GM12878 (cell line): ENCODE measurements around the gene SLC10A4. TPM values are rescaled to one million over a fixed set of nuclear protein-coding genes. Genes with fewer than 3 reads are reported as not detected.

Experiments used
- ATAC-seq: fragments of 200-7000 bp; cut with Tn5 transposase; 3 replicates; pipeline ENCODE4 v1.9.1; 2020; ENCODE audit warnings: mild to moderate bottlenecking, moderate library complexity
- BruUV-seq: library from RNA; stranded (reverse); fragments of 400-500 nt; replicated peaks from 2 replicates; lab custom pipeline; 2021; lab: Mats Ljungman, UMichigan
- CTCF ChIA-PET: fragments of 300-600 bp; sonication (Branson Sonifier 250); formaldehyde crosslinking; extraction: SDS; loops from one replicate; lab custom pipeline; 2021; ENCODE audit warnings: inconsistent platforms; lab: Yijun Ruan, JAX
- POLR2A ChIA-PET: fragments of 350-600 bp; formaldehyde crosslinking; extraction: SDS; loops from one replicate; lab custom pipeline; 2021; ENCODE audit warnings: inconsistent platforms; lab: Charles Lee
- RAD21 ChIA-PET: fragments of 300-600 bp; sonication (Branson Sonifier 250); formaldehyde crosslinking; loops from one replicate; lab custom pipeline; 2023; ENCODE audit warnings: antibody characterized with exemption; ENCODE audit not compliant: unreplicated experiment; lab: Charles Lee
- SMC1A ChIA-PET: fragments of 300-600 bp; sonication (Branson Sonifier 250); formaldehyde crosslinking; loops from one replicate; lab custom pipeline; 2023; ENCODE audit not compliant: unreplicated experiment, uncharacterized antibody; lab: Charles Lee
- DNase-seq: peaks from one replicate; pipeline ENCODE4 v3.0.0-alpha.2; 2011; ENCODE audit warnings: low read depth, low spot score
- FAIRE-seq: peaks from 3 replicates; lab custom pipeline; 2011; peaks lifted over from hg19 to GRCh38; lab: Jason Lieb, UNC
- H2AFZ ChIP-seq: 2 replicates; pipeline ENCODE4 v1.6.0; 2011; ENCODE audit warnings: low read depth, low read length, control low read depth; ENCODE audit not compliant: control insufficient read depth
- H3K27ac ChIP-seq: 2 replicates; pipeline ENCODE4 v1.5.1; 2011; ENCODE audit warnings: control low read depth; ENCODE audit not compliant: control insufficient read depth, insufficient read depth
- H3K27me3 ChIP-seq, 2 experiments: replicated peaks in 1 of 2; 2 replicates each; pipeline versions ENCODE4 v1.6.0 to v1.6.1; 2011; ENCODE audit warnings: low read length in 1 of 2; ENCODE audit not compliant: control insufficient read depth in 2 of 2, insufficient read depth in 2 of 2
- H3K36me3 ChIP-seq, 2 experiments: 2 replicates each; pipeline ENCODE4 v1.5.1; 2011; ENCODE audit warnings: low read length in 1 of 2; ENCODE audit not compliant: control insufficient read depth in 2 of 2, insufficient read depth in 2 of 2
- H3K4me1 ChIP-seq: 2 replicates; pipeline ENCODE4 v1.6.1; 2011; ENCODE audit warnings: mild to moderate bottlenecking, low read length, moderate library complexity, mixed read lengths; ENCODE audit not compliant: control insufficient read depth, insufficient read depth
- H3K4me2 ChIP-seq: 2 replicates; pipeline ENCODE4 v1.6.0; 2011; ENCODE audit warnings: control low read depth; ENCODE audit not compliant: control insufficient read depth, insufficient read depth
- H3K4me3 ChIP-seq: fragments of 200-600 bp; sonication (generic); 2 replicates; pipeline ENCODE4 v1.5.1; 2016
- H3K79me2 ChIP-seq: 2 replicates; pipeline ENCODE4 v1.6.0; 2011; ENCODE audit warnings: low read length; ENCODE audit not compliant: control insufficient read depth, insufficient read depth
- H3K9ac ChIP-seq: 2 replicates; pipeline ENCODE4 v1.8.0; 2011; ENCODE audit warnings: low read length, control low read depth, mixed read lengths; ENCODE audit not compliant: control insufficient read depth, insufficient read depth
- H3K9me3 ChIP-seq: replicated peaks from 3 replicates; pipeline ENCODE4 v1.5.1; 2011; ENCODE audit warnings: mild to moderate bottlenecking, low read length; ENCODE audit not compliant: control insufficient read depth, insufficient read depth
- H4K20me1 ChIP-seq: 2 replicates; pipeline ENCODE4 v1.6.0; 2011; ENCODE audit not compliant: control insufficient read depth, insufficient read depth
- BACH1 ChIP-seq: fragments of 450-650 bp; IDR thresholded peaks from 2 replicates; pipeline ENCODE4 v1.6.1; 2017; ENCODE audit warnings: mild to moderate bottlenecking, borderline replicate concordance
- BMI1 ChIP-seq: fragments of 450-650 bp; IDR thresholded peaks from 2 replicates; pipeline ENCODE4 v1.6.1; 2016; ENCODE audit warnings: mild to moderate bottlenecking, moderate library complexity, borderline replicate concordance
- CUX1 ChIP-seq: IDR thresholded peaks from 2 replicates; pipeline ENCODE4 v1.6.1; 2012; ENCODE audit warnings: improper control_type of control experiment, low read depth, low read length; ENCODE audit not compliant: insufficient replicate concordance
- FOXK2 ChIP-seq: fragments of 450-650 bp; IDR thresholded peaks from 2 replicates; pipeline ENCODE4 v1.6.1; 2017; ENCODE audit warnings: mild to moderate bottlenecking, moderate library complexity
- MEF2A ChIP-seq: IDR thresholded peaks from 2 replicates; pipeline ENCODE4 v1.6.1; 2011; ENCODE audit warnings: low read depth, mild to moderate bottlenecking, low read length, moderate library complexity; ENCODE audit not compliant: insufficient read depth
- MTA3 ChIP-seq: IDR thresholded peaks from 2 replicates; pipeline ENCODE4 v1.6.1; 2012; ENCODE audit warnings: low read length, inconsistent platforms, borderline replicate concordance
- MXI1 ChIP-seq: fragments of 150-350 bp; IDR thresholded peaks from 2 replicates; pipeline ENCODE4 v1.6.1; 2011; ENCODE audit warnings: low read depth, mild to moderate bottlenecking, inconsistent platforms, low read length, improper control_type of control experiment
- PAX8 ChIP-seq: fragments of 450-650 bp; IDR thresholded peaks from 2 replicates; pipeline ENCODE4 v1.6.1; 2017; ENCODE audit warnings: mild to moderate bottlenecking, moderate library complexity
- PBX3 ChIP-seq: IDR thresholded peaks from 2 replicates; pipeline ENCODE4 v1.6.1; 2011; ENCODE audit warnings: mild to moderate bottlenecking, low read depth, low read length, moderate library complexity; ENCODE audit not compliant: insufficient replicate concordance
- SMAD1 ChIP-seq: fragments of 450-650 bp; IDR thresholded peaks from 2 replicates; pipeline ENCODE4 v1.6.1; 2018; ENCODE audit warnings: mild to moderate bottlenecking, low read depth; ENCODE audit not compliant: partially characterized antibody
- SP1 ChIP-seq: IDR thresholded peaks from one replicate; pipeline ENCODE4 v1.6.1; 2011; ENCODE audit warnings: low read depth, low read length
- TCF12 ChIP-seq: IDR thresholded peaks from 2 replicates; pipeline ENCODE4 v1.6.1; 2011; ENCODE audit warnings: low read depth, mild to moderate bottlenecking, low read length
- YBX1 ChIP-seq: fragments of 450-650 bp; IDR thresholded peaks from 2 replicates; pipeline ENCODE4 v1.6.1; 2016; ENCODE audit warnings: antibody characterized with exemption
- YY1 ChIP-seq: IDR thresholded peaks from 2 replicates; pipeline ENCODE4 v1.6.1; 2011; ENCODE audit warnings: low read depth, mild to moderate bottlenecking, low read length
- ZBTB11 ChIP-seq: fragments of 450-650 bp; formaldehyde crosslinking; IDR thresholded peaks from 2 replicates; pipeline ENCODE4 v1.5.0; 2022; ENCODE audit warnings: mild to moderate bottlenecking, missing genetic modification characterization
- WGBS: methylation state at CpG from one replicate; pipeline ENCODE4 v1.1.6; 2016; ENCODE audit warnings: low lambda C conversion rate; ENCODE audit not compliant: insufficient replicate concordance, insufficient coverage; ENCODE audit errors: missing lambda C conversion rate; 5-methylcytosine and 5-hydroxymethylcytosine counted together
- in situ Hi-C: fragments of 300-500 bp; cut with MboI; formaldehyde crosslinking; loops from 9 replicates; pipeline ENCODE4 v1.14.3; 2018; ENCODE audit warnings: mixed read lengths
- intact Hi-C: fragments of 100-400 bp; cut with micrococcal nuclease; formaldehyde crosslinking; loops from one replicate; pipeline ENCODE4 v1.14.2; 2022; ENCODE audit not compliant: unreplicated experiment
- polyA plus RNA-seq, 11 experiments: library from polyadenylated mRNA; depleted of rRNA in 4 of 11; unstranded in 6 of 11; stranded (reverse) in 5 of 11; fragments of >200 nt; fragmentation: Nextera tagmentation in 4 of 11; fragmentation: Illumina TruSeq in 1 of 11; extraction: Ambion mirVana in 4 of 11; extraction: Trizol in 1 of 11; gene quantifications; 1 replicate in 1 of 11; 2 replicates in 10 of 11; pipeline versions ENCODE4 v1.2.1 to v1.2.3, GENCODE V29; 2011 to 2016; ENCODE audit warnings: inconsistent platforms in 2 of 11, missing spikeins in 2 of 11, low read depth in 1 of 11
- total RNA-seq, 4 experiments: library from RNA; depleted of rRNA in 3 of 4; stranded (reverse); fragments of >200 nt in 3 of 4; fragmentation: Illumina TruSeq in 1 of 4; extraction: Trizol in 1 of 4; gene quantifications; 2 replicates each; pipeline versions ENCODE4 v1.2.1 to v1.2.3, GENCODE V29; 2013 to 2021

SLC10A4 gene
- total and polyA plus RNA-seq, 10 of the 15 experiments (the other 5 are each of a cell fraction or from before 2014, with no cell fraction given) = 0.12 TPM; not detected in 9

- Histone ChIP-seq H3K4me1 (no peaks in the 10 kb centered on the region), H4K20me1 (no peaks in the 10 kb centered on the region), H3K27me3 (no peaks in the 10 kb centered on the region), H3K79me2 (no peaks in the 10 kb centered on the region), H2AFZ (no peak overlapping the region), H3K9ac (no peak overlapping the region), H3K27ac (no peak overlapping the region), H3K4me3 (no peak overlapping the region), H3K9me3 (no peaks in the 10 kb centered on the region), H3K4me2 (no peak overlapping the region), H3K36me3 (no peaks in the 10 kb centered on the region)
- FAIRE-seq (no peak), DNase-seq (no peak), ATAC-seq (no peak)
- POLR2A ChIA-PET = no interaction called here
- RAD21 ChIA-PET = no interaction called here
- SMC1A ChIA-PET = interaction anchor here (1.0 kb wide), 1 partner anchor 12 kb away, joined by 3 read pairs; no protein-coding TSS in a partner anchor
- no TSS peak for BruUV-seq
- in situ Hi-C loops = no loop called here
- intact Hi-C loops = no loop called here
- CTCF ChIA-PET = no interaction called here
- WGBS = 89% methylated on average over 3 of the region's 3 CpGs
- TF ChIP-seq YBX1 (no peak), PAX8 (no peak), MTA3 (no peak), YY1 (no peak), MXI1 (no peak), MEF2A (no peak), PBX3 (no peak), SMAD1 (no peak), CUX1 (no peak), TCF12 (no peak), BMI1 (no peak), SP1 (no peak), BACH1 (no peak), ZBTB11 (CRISPR knock-in tag) (no peak), FOXK2 (no peak)
Observed at GRCh38 chr4:48450740-48451139, 32.4 kb upstream of the SLC10A4 start.
